A204.1 (cell line): ENCODE data around the gene RTCA.
"Not testable (repeated sequence)": the region's sequence is repeated elsewhere in the genome, so short reads cannot be mapped to it uniquely, and the experiment has no call there.

Source experiments
- FAIRE-seq: peaks from 2 replicates; lab custom pipeline; 2012; peaks lifted over from hg19 to GRCh38; lab: Jason Lieb, UNC

The RTCA gene

DNA sequence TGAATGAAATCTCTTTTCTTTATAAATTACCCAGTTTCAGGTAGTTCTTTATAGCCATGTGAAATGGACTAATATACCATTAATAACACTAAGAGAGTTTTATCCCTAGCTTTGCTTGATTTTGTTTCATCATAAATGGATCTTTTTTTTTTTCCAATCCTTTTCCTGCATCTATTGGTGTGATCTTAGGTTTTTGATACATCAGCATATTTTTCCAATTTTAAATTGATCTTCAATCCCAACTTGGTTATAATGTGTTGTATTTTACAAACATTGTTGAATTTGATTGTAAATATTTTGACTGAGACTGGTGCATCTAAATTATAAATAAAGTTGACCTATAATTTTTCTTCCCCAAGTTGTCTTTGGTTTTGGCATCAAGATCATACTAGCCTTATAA is 4.3 kb upstream of the RTCA start:
- FAIRE-seq: no peak

GRCh38 chr1:100264081-100264480 is 1.9 kb upstream of the RTCA start:
- FAIRE-seq: not testable (repeated sequence)

- FAIRE-seq: no peak
Measured at GRCh38 chr1:100265562-100265930, 470 bp upstream of the RTCA start.

DNA sequence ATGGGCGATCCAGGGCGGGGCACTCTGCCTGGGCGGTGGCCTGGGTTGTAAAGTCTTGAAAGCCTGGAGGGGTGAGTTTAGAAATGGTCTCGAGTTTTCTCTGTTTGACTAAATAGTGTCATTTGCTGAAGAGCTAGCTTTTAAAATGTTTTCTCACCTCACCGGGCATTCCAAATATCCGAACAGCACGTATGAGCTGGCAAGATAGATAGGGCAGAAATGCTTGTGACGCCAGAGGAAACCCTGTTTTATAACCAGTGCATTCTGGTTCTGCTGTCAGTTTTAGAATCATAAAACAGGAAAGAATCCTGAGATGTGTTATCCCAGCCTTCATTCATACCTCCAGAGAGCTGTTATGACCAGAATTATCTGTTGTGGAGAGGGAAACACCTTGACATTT is 725 bp downstream of the RTCA start:
- no peak for FAIRE-seq

DNA sequence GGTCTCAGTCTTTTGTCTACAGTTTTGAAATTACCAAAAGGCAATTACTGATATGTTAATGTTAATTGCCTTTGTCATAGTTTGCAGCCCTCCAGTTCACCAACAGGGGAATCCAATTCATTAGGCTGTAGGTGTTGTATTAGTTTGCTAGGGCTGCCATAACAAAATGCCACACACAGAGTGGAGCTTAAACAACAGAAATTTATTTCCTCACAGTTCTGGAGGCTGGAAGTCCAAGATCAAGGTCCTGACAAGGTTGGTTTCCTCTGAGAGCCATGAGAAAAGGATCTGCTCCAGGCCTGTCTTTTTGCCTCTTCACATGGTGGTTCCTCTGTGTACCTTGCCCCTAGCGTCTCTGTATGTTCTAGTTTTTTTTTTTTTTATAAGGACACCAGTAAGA is 1.3 kb downstream of the RTCA start:
- FAIRE-seq: no peak

GRCh38 chr1:100268202-100268601 is 2.2 kb downstream of the RTCA start:
- no peak for FAIRE-seq

- FAIRE-seq: no peak
Measured at GRCh38 chr1:100277866-100278265, 11.8 kb downstream of the RTCA start.

DNA sequence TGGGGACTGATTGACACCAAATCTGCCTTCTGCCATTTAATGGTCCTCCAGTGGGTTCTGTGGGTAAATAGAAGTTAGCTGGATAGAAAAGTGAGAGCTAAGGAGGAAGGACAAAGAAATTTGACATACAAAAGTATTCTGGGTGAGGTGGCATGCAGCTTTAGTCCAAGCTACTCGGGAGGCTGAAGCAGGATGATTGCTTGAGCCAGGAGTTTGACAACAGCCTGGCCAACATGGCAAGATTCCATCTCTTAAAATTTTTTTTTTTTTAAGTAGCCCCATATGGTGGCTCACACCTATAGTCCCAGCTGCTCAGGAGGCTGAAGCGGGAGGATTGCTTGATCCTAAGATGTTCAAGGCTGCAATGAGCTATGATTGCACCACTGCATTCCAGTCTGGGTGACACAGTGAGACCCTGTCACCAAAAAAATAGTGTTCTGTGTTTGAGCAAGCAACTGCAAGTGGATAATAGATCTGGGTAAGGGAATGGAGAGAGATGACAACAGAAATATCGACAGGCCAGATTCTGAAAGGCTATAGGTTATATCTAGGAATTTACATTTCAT is 13.4 kb downstream of the RTCA start:
- FAIRE-seq: no peak

GRCh38 chr1:100279954-100280682 is 14.1 kb downstream of the RTCA start:
- FAIRE-seq: no peak

DNA sequence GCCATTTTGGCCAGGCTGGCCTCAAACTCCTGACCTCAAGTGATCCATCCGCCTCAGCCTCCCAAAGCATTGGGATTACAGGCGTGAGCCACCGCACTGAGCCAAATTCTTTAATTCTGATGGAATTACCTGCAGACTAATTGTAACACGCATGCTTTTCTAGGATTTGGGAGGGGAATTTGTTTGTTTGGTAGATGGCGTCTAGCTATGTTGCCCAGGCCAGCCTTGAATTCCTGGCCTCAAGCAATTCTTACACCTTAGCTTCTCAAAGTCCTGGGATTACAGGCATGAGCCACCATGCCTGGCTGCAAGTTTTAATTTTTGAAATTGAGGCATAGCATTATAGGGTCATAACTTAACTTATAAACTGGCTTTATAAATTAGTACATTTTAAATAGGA is 18.6 kb downstream of the RTCA start:
- FAIRE-seq: no peak

- FAIRE-seq: no peak
Measured at GRCh38 chr1:100287162-100287561, 21.1 kb downstream of the RTCA start.

- FAIRE-seq: no peak
Measured at GRCh38 chr1:100290291-100290690, 24.3 kb downstream of the RTCA start.

GRCh38 chr1:100292711-100293110 is 26.7 kb downstream of the RTCA start:
- no peak for FAIRE-seq

GRCh38 chr1:100296140-100296539 is 30.1 kb downstream of the RTCA start:
- FAIRE-seq: no peak

GRCh38 chr1:100296997-100297396 is 31.0 kb downstream of the RTCA start:
- FAIRE-seq: not testable (repeated sequence)

GRCh38 chr1:100298512-100298911 is 32.5 kb downstream of the RTCA start:
- no peak for FAIRE-seq

GRCh38 chr1:100299521-100300222 is 33.7 kb downstream of the RTCA start:
- FAIRE-seq: no peak

DNA sequence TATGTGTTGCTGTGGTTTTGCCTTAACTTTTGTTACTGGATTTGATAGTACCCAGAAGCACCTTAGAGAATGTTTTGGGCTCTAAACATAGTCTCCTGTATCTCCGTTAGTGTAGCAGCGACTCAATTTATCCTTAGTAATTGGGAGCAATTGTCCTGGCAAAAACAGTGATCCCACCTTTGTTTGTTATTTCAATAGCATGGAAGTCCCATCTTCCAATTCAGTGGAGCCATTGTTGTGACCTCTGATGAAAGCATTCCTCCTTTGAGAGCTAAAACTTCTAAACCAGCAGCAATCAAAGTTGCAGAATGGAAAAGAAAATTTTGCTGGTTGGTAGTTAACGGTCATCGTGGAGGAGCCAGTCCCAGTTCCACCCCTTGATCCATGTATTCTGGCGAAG is 34.7 kb downstream of the RTCA start:
- no peak for FAIRE-seq

- no peak for FAIRE-seq
Measured at GRCh38 chr1:100302739-100303138, 36.7 kb downstream of the RTCA start.

GRCh38 chr1:100304227-100304626 is 38.2 kb downstream of the RTCA start:
- no peak for FAIRE-seq

- FAIRE-seq: no peak
Measured at GRCh38 chr1:100304921-100305320, 38.9 kb downstream of the RTCA start.

GRCh38 chr1:100305954-100306353 is 39.9 kb downstream of the RTCA start:
- no peak for FAIRE-seq

DNA sequence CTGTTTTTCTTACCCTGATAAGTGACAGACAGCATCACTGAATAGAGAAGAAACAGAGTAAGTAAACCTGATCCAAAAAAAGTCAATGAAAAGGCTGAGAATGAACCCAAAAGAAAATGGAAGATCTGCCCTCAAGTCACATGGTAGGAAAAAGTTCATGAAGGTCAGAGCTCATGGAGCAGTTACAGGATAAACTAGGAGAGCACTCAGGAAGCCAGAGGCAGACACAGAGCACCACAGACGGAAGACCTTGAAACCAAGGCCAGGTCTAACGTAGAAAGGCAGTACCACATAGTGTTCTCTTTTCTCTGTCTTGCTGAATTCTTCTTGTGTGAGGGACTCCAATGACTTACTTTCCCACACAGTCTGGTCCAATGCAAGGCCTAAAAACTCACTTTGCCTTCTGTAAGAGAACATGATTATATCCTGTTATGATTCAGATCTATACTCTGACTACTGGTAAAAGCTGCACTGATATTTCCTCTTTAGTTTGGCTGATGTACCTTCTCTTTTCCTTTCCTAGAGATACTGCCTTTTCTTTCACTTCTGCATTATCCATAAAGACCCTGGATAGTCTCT is 40.8 kb downstream of the RTCA start:
- no peak for FAIRE-seq
